LNCAP (cell line): ENCODE results near the gene CTSH.

Experiments
- TF ChIP-seq, protein P1 (sequence below): fragments of 450-650 bp; IDR thresholded peaks from 2 replicates; pipeline ENCODE4 v1.5.1; 2017; ENCODE audit warnings: mild to moderate bottlenecking

CTSH gene

GRCh38 chr15:78946493-78946892 is 1.6 kb upstream of the CTSH start:
- TF ChIP-seq, protein P1, sequence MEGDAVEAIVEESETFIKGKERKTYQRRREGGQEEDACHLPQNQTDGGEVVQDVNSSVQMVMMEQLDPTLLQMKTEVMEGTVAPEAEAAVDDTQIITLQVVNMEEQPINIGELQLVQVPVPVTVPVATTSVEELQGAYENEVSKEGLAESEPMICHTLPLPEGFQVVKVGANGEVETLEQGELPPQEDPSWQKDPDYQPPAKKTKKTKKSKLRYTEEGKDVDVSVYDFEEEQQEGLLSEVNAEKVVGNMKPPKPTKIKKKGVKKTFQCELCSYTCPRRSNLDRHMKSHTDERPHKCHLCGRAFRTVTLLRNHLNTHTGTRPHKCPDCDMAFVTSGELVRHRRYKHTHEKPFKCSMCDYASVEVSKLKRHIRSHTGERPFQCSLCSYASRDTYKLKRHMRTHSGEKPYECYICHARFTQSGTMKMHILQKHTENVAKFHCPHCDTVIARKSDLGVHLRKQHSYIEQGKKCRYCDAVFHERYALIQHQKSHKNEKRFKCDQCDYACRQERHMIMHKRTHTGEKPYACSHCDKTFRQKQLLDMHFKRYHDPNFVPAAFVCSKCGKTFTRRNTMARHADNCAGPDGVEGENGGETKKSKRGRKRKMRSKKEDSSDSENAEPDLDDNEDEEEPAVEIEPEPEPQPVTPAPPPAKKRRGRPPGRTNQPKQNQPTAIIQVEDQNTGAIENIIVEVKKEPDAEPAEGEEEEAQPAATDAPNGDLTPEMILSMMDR, result no peak

GRCh38 chr15:78944202-78944625 is 632 bp downstream of the CTSH start:
- TF ChIP-seq, protein P1, result no peak

GRCh38 chr15:78943692-78944091 is 1.2 kb downstream of the CTSH start:
- TF ChIP-seq, protein P1, result no peak

DNA sequence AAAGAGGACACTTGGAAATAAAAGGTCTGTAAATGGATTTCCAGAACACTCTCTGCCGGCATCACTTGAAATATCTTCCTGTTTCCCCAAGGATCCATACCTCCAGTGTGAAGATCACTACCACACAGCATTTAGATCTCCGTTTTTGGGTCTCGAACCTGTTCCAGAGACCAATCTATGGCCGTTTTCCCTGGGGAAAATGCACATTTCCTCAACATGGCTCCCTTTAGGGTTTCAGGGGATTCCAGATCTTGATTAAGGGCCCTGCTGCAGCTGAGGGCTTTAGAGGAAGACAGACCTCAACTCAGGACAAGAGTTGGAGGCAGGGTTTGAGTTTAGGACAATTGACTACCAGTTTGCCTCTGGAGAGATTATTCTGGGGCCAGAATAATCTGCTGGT is 2.1 kb downstream of the CTSH start:
- TF ChIP-seq, protein P1, result no peak

- TF ChIP-seq, protein P1, result no peak
Observed at GRCh38 chr15:78938658-78939488, 6.0 kb downstream of the CTSH start.

GRCh38 chr15:78937132-78937739 is 7.6 kb downstream of the CTSH start:
- TF ChIP-seq, protein P1, result no peak

GRCh38 chr15:78934655-78935023 is 10.2 kb downstream of the CTSH start:
- TF ChIP-seq, protein P1, result no peak
